ENCODE results near the gene MAP2K3.
"Not testable (repeated sequence)": the region's sequence is repeated elsewhere in the genome, so short reads cannot be mapped to it uniquely, and the experiment has no call there.

DNA sequence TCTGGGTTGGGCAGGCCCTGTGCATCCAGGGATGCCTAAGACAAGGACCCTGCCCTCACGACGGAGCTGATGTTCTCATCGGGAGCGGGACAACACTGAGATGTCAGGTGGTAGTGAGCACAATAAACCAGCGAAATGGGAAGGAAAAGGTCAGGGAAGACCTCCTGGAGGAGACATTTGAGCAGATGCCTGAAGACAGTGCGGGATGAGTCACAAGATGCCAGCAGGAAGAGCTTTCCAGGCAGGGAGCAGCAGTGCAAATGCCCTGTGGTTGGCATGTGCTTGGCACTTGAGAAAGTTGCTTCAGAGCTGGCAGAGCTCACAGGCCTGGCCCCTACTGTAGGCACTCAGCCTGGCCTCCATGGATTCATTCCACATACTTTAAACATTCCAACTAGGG lies 63.1 kb downstream of the MAP2K3 start:
- TF ChIP-seq, protein P1, sequence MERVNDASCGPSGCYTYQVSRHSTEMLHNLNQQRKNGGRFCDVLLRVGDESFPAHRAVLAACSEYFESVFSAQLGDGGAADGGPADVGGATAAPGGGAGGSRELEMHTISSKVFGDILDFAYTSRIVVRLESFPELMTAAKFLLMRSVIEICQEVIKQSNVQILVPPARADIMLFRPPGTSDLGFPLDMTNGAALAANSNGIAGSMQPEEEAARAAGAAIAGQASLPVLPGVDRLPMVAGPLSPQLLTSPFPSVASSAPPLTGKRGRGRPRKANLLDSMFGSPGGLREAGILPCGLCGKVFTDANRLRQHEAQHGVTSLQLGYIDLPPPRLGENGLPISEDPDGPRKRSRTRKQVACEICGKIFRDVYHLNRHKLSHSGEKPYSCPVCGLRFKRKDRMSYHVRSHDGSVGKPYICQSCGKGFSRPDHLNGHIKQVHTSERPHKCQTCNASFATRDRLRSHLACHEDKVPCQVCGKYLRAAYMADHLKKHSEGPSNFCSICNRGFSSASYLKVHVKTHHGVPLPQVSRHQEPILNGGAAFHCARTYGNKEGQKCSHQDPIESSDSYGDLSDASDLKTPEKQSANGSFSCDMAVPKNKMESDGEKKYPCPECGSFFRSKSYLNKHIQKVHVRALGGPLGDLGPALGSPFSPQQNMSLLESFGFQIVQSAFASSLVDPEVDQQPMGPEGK (CRISPR knock-in tag; IDR thresholded peaks at IDR 0.05; ENCODE audit: borderline replicate concordance) = not testable (repeated sequence)
- TF ChIP-seq, protein P2, sequence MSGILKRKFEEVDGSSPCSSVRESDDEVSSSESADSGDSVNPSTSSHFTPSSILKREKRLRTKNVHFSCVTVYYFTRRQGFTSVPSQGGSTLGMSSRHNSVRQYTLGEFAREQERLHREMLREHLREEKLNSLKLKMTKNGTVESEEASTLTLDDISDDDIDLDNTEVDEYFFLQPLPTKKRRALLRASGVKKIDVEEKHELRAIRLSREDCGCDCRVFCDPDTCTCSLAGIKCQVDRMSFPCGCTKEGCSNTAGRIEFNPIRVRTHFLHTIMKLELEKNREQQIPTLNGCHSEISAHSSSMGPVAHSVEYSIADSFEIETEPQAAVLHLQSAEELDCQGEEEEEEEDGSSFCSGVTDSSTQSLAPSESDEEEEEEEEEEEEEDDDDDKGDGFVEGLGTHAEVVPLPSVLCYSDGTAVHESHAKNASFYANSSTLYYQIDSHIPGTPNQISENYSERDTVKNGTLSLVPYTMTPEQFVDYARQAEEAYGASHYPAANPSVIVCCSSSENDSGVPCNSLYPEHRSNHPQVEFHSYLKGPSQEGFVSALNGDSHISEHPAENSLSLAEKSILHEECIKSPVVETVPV (CRISPR knock-in tag; IDR thresholded peaks at IDR 0.05) = not testable (repeated sequence)
- TF ChIP-seq SNAI2 (CRISPR knock-in tag; IDR thresholded peaks at IDR 0.05); CSDC2 (CRISPR knock-in tag; IDR thresholded peaks at IDR 0.05); GLIS3 (CRISPR knock-in tag; IDR thresholded peaks at IDR 0.05); BACH2 (CRISPR knock-in tag; IDR thresholded peaks at IDR 0.05; ENCODE audit: borderline replicate concordance); OSR1 (CRISPR knock-in tag; IDR thresholded peaks at IDR 0.05); ARNTL (CRISPR knock-in tag; IDR thresholded peaks at IDR 0.05; ENCODE audit: borderline replicate concordance, low read depth); ZFP30 (CRISPR knock-in tag; IDR thresholded peaks at IDR 0.05); ESRRG (CRISPR knock-in tag; IDR thresholded peaks at IDR 0.05): not testable (repeated sequence)
- TF ChIP-seq, protein P3, sequence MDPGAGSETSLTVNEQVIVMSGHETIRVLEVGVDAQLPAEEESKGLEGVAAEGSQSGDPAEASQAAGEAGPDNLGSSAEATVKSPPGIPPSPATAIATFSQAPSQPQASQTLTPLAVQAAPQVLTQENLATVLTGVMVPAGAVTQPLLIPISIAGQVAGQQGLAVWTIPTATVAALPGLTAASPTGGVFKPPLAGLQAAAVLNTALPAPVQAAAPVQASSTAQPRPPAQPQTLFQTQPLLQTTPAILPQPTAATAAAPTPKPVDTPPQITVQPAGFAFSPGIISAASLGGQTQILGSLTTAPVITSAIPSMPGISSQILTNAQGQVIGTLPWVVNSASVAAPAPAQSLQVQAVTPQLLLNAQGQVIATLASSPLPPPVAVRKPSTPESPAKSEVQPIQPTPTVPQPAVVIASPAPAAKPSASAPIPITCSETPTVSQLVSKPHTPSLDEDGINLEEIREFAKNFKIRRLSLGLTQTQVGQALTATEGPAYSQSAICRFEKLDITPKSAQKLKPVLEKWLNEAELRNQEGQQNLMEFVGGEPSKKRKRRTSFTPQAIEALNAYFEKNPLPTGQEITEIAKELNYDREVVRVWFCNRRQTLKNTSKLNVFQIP (CRISPR knock-in tag; IDR thresholded peaks at IDR 0.05; ENCODE audit: borderline replicate concordance, low read depth) = not testable (repeated sequence)
